GM21526 (cell line): ENCODE measurements around the gene MRPS15.
A peak's percentile ranks its signal among the peaks of the same experiment; 100 is the strongest.

Experiments
- ATAC-seq: cut with Tn5 transposase; IDR thresholded peaks from one replicate; pipeline ENCODE4 v1.9.1; 2021; ENCODE audit warnings: moderate library complexity; ENCODE audit not compliant: unreplicated experiment, low FRiP score

The MRPS15 gene

GRCh38 chr1:36432616-36433015 lies 31.6 kb downstream of the MRPS15 start:
- no peak for ATAC-seq

GRCh38 chr1:36425791-36426190 lies 38.4 kb downstream of the MRPS15 start:
- no peak for ATAC-seq

GRCh38 chr1:36421649-36422048 lies 42.5 kb downstream of the MRPS15 start:
- ATAC-seq, result no peak

- ATAC-seq, result peak; percentile 50
Observed at GRCh38 chr1:36420836-36421317, 43.3 kb downstream of the MRPS15 start.

GRCh38 chr1:36420409-36420808 lies 43.8 kb downstream of the MRPS15 start:
- no peak for ATAC-seq

- no peak for ATAC-seq
Observed at GRCh38 chr1:36419569-36419968, 44.6 kb downstream of the MRPS15 start.

GRCh38 chr1:36419140-36419539 lies 45.0 kb downstream of the MRPS15 start:
- ATAC-seq, result no peak

GRCh38 chr1:36417931-36418330 lies 46.3 kb downstream of the MRPS15 start:
- no peak for ATAC-seq

- no peak for ATAC-seq
Observed at GRCh38 chr1:36415661-36416326, 48.4 kb downstream of the MRPS15 start.

GRCh38 chr1:36414384-36414783 lies 49.8 kb downstream of the MRPS15 start:
- no peak for ATAC-seq

GRCh38 chr1:36411674-36412648 lies 52.2 kb downstream of the MRPS15 start:
- ATAC-seq, result no peak

GRCh38 chr1:36408479-36408878 lies 55.7 kb downstream of the MRPS15 start:
- no peak for ATAC-seq

- no peak for ATAC-seq
Observed at GRCh38 chr1:36406440-36406839, 57.7 kb downstream of the MRPS15 start.
